HepG2 (cell line): ENCODE results near the gene RNU7-1. TPM values are rescaled to one million over a fixed set of nuclear protein-coding genes. Genes with fewer than 3 reads are reported as not detected.

Source experiments
- AGO2 ChIP-seq: fragments of 200-400 bp; formaldehyde crosslinking; optimal IDR thresholded peaks from 2 replicates; pipeline ENCODE3; 2017; ENCODE audit warnings: mild to moderate bottlenecking, low read depth, low read length, moderate library complexity
- ATF7 ChIP-seq, 2 experiments: fragments of 450-650 bp in 1 of 2; sonication (generic) in 1 of 2; formaldehyde crosslinking in 1 of 2; IDR thresholded peaks; 2 replicates each; pipeline versions ENCODE4 v1.4.0 to v1.6.1; 2016 to 2020; ENCODE audit warnings: antibody characterized with exemption in 1 of 2, mild to moderate bottlenecking in 1 of 2, missing genetic modification reagents in 1 of 2
- CCDC6 ChIP-seq: sonication (generic); formaldehyde crosslinking; IDR thresholded peaks from 2 replicates; pipeline ENCODE4 v1.8.1; 2022; ENCODE audit warnings: mild to moderate bottlenecking, missing genetic modification reagents, moderate library complexity
- EHMT2 ChIP-seq: fragments of 200-600 bp; sonication (generic); IDR thresholded peaks from 2 replicates; pipeline ENCODE4 v1.7.0; 2017; ENCODE audit warnings: antibody characterized with exemption, low read depth, low read length, borderline replicate concordance
- ELK4 ChIP-seq: sonication (generic); formaldehyde crosslinking; IDR thresholded peaks from 2 replicates; pipeline ENCODE4 v1.9.0; 2021; ENCODE audit warnings: missing genetic modification reagents, borderline replicate concordance
- FOXJ3 ChIP-seq: sonication (generic); formaldehyde crosslinking; IDR thresholded peaks from 2 replicates; pipeline ENCODE4 v1.4.0; 2020; ENCODE audit warnings: missing genetic modification reagents, mild to moderate bottlenecking, borderline replicate concordance
- MYNN ChIP-seq: sonication (generic); formaldehyde crosslinking; IDR thresholded peaks from 2 replicates; pipeline ENCODE4 v1.4.0; 2020; ENCODE audit warnings: mild to moderate bottlenecking, low read depth, missing genetic modification reagents
- NFAT5 ChIP-seq: sonication (generic); formaldehyde crosslinking; IDR thresholded peaks from 2 replicates; pipeline ENCODE4 v1.4.0; 2020; ENCODE audit warnings: missing genetic modification reagents
- SIN3A ChIP-seq: IDR thresholded peaks from 2 replicates; pipeline ENCODE4 v1.6.1; 2011; ENCODE audit warnings: low read depth, mild to moderate bottlenecking, control low read depth, low read length, borderline replicate concordance
- TOE1 ChIP-seq: sonication (generic); formaldehyde crosslinking; IDR thresholded peaks from 2 replicates; pipeline ENCODE4 v1.4.0; 2020; ENCODE audit warnings: mild to moderate bottlenecking, missing genetic modification reagents
- ZFP82 ChIP-seq: sonication (generic); formaldehyde crosslinking; IDR thresholded peaks from 2 replicates; pipeline ENCODE4 v1.5.1; 2020; ENCODE audit warnings: mild to moderate bottlenecking, missing genetic modification reagents, borderline replicate concordance
- ZNF138 ChIP-seq: sonication (generic); formaldehyde crosslinking; IDR thresholded peaks from 2 replicates; pipeline ENCODE4 v1.5.0; 2020; ENCODE audit warnings: mild to moderate bottlenecking, low read depth, missing genetic modification reagents
- ZNF432 ChIP-seq: sonication (generic); formaldehyde crosslinking; IDR thresholded peaks from 2 replicates; pipeline ENCODE4 v1.5.0; 2020; ENCODE audit warnings: missing genetic modification reagents, mild to moderate bottlenecking, borderline replicate concordance
- ZNF567 ChIP-seq: sonication (generic); formaldehyde crosslinking; IDR thresholded peaks from 2 replicates; pipeline ENCODE4 v1.8.1; 2023; ENCODE audit warnings: mild to moderate bottlenecking, missing genetic modification reagents, borderline replicate concordance
- ZNF574 ChIP-seq: sonication (generic); formaldehyde crosslinking; IDR thresholded peaks from 2 replicates; pipeline ENCODE4 v1.4.0; 2020; ENCODE audit warnings: missing genetic modification reagents
- ZSCAN21 ChIP-seq: sonication (generic); formaldehyde crosslinking; IDR thresholded peaks from 2 replicates; pipeline ENCODE4 v1.8.0; 2022; ENCODE audit warnings: mild to moderate bottlenecking, missing genetic modification reagents, moderate library complexity, borderline replicate concordance
- polyA plus RNA-seq, 8 experiments: library from polyadenylated mRNA; depleted of rRNA in 3 of 8; stranded (reverse) in 7 of 8; unstranded in 1 of 8; fragments of >200 nt; fragmentation: Illumina TruSeq in 4 of 8; extraction: Trizol in 4 of 8; gene quantifications; 2 replicates each; pipeline versions ENCODE4 v1.2.1 to v1.2.3, GENCODE V29; 2011 to 2016; ENCODE audit warnings: low read depth in 4 of 8, missing spikeins in 1 of 8, mixed read lengths in 1 of 8; ENCODE audit not compliant: insufficient read depth in 1 of 8
- total RNA-seq, 5 experiments: library from RNA; depleted of rRNA; stranded (reverse); fragments of >200 nt; fragmentation: Illumina TruSeq; extraction: Trizol; gene quantifications; 2 replicates each; pipeline ENCODE4 v1.2.3, GENCODE V29; 2016; ENCODE audit warnings: low read depth in 1 of 5

RNU7-1 gene
- total and polyA plus RNA-seq, 2 of the 13 experiments (the other 11 are each of a cell fraction or from before 2014, with no cell fraction given): not detected

- TF ChIP-seq NFAT5 (CRISPR knock-in tag): no peak
- peak; percentile 97 for TF ChIP-seq TOE1 (CRISPR knock-in tag)
- no peak for TF ChIP-seq ZNF432
- TF ChIP-seq ATF7 (IDR thresholded peaks at IDR 0.05): no peak
- TF ChIP-seq ATF7 (CRISPR knock-in tag; IDR thresholded peaks at IDR 0.05): peak; percentile 27; the same call in 1 of the 2 replicates
- TF ChIP-seq ZSCAN21 (CRISPR knock-in tag): no peak
- no peak for TF ChIP-seq ZNF567
- TF ChIP-seq ELK4: peak; percentile 43; the same call in 1 of the 2 replicates
- peak; percentile 37; the same call in 1 of the 2 replicates for TF ChIP-seq ZFP82
- TF ChIP-seq CCDC6 (CRISPR knock-in tag): peak; percentile 84
- no peak; the same call in 1 of the 2 replicates for TF ChIP-seq ZNF574 (CRISPR knock-in tag)
- peak; percentile 92 for TF ChIP-seq SIN3A
- peak; percentile 70; the same call in 1 of the 2 replicates for TF ChIP-seq FOXJ3
- TF ChIP-seq MYNN (CRISPR knock-in tag): no peak; the same call in 1 of the 2 replicates
- no peak; the same call in 1 of the 2 replicates for TF ChIP-seq ZNF138
- TF ChIP-seq AGO2: peak; percentile 87
- TF ChIP-seq EHMT2: no peak
These were observed at the start of gene RNU7-1, which contains the start of gene C12orf57 (continued) for GRCh38 chr12:6943722-6944380.
